ENCODE measurements around the gene MUC20. TPM values are rescaled to one million over a fixed set of nuclear protein-coding genes. Genes with fewer than 3 reads are reported as not detected.

MUC20 gene
- total and polyA plus RNA-seq, 4 donors, result 1.1 to 9.7 (median 7.7) TPM

DNA sequence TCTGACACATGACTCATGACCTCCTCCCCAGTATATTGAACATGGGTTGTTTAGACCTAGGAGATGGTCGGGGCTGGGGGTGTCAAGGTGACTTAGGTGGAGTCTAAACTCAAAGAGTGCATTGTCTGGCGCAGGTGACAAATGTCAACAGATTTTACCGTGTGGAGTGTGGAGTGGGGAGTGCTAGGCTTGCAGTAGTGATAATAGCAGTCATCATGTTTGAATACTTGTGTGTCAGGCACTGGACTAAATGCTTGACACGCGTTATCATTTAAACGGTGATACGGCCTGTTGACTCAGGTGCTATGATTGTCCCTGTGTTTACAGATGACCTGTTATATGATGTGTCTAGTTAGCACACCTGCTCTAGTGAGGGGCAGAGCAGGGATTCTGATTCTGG, 30.8 kb downstream of the MUC20 start (continued):
- TF ChIP-seq CTCF (IDR thresholded peaks at IDR 0.05; ENCODE audit: low read depth, low read length, missing input control) (no peak), JUND (IDR thresholded peaks at IDR 0.05) (no peak), GABPA (IDR thresholded peaks at IDR 0.05 in 1 of 2, conservative IDR thresholded peaks at IDR 0.05 in 1 of 2) (no peak)

GRCh38 chr3:195752066-195752465, 31.3 kb downstream of the MUC20 start:
- 88% methylated on average over 13 of the region's 13 CpGs for WGBS
- Histone ChIP-seq H3K9me3 (ENCODE audit: control insufficient read depth in 4 of 4, low read length in 3 of 4) (no peaks in the 10 kb centered on the region), H3K9ac (ENCODE audit: low read depth in 1 of 2, low read length in 2 of 2) (no peak overlapping the region), H3K27ac (ENCODE audit: low read depth in 1 of 2, low read length in 2 of 2) (no peak overlapping the region), H3K36me3 (ENCODE audit: control insufficient read depth in 4 of 4, insufficient read depth in 3 of 4, low read depth in 1 of 4, low read length in 3 of 4) (no peaks in the 10 kb centered on the region), H3K4me3 (ENCODE audit: low read depth in 1 of 3, low read length in 3 of 3) (no peak overlapping the region), H3K27me3 (ENCODE audit: control insufficient read depth in 4 of 4, insufficient read depth in 4 of 4, low read length in 3 of 4) (no peaks in the 10 kb centered on the region), H3K4me1 (ENCODE audit: control insufficient read depth in 4 of 4, insufficient read depth in 4 of 4, low read length in 3 of 4) (peaks cover 0 to 3% (median under 1%) of the 10 kb centered on the region in 4 donors)
- TF ChIP-seq GABPA (IDR thresholded peaks at IDR 0.05 in 1 of 2, conservative IDR thresholded peaks at IDR 0.05 in 1 of 2), result no peak
- TF ChIP-seq FOXA2 (IDR thresholded peaks at IDR 0.05), result no peak
- TF ChIP-seq FOXA1 (IDR thresholded peaks at IDR 0.05), result no peak
- TF ChIP-seq YY1 (IDR thresholded peaks at IDR 0.05), result no peak
- TF ChIP-seq RXRA (IDR thresholded peaks at IDR 0.05), result no peak
- no peak for DNase-seq (ENCODE audit: low spot score)

GRCh38 chr3:195752546-195753331, 32.0 kb downstream of the MUC20 start:
- Histone ChIP-seq H3K27me3 (ENCODE audit: control insufficient read depth in 4 of 4, insufficient read depth in 4 of 4, low read length in 3 of 4) (no peaks in the 10 kb centered on the region), H3K27ac (ENCODE audit: low read depth in 1 of 2, low read length in 2 of 2) (no peak overlapping the region), H3K9me3 (ENCODE audit: control insufficient read depth in 4 of 4, low read length in 3 of 4) (no peaks in the 10 kb centered on the region), H3K9ac (ENCODE audit: low read depth in 1 of 2, low read length in 2 of 2) (no peak overlapping the region), H3K4me3 (ENCODE audit: low read depth in 1 of 3, low read length in 3 of 3) (no peak overlapping the region), H3K4me1 (ENCODE audit: control insufficient read depth in 4 of 4, insufficient read depth in 4 of 4, low read length in 3 of 4) (peaks cover 0 to 6% (median under 1%) of the 10 kb centered on the region in 4 donors), H3K36me3 (ENCODE audit: control insufficient read depth in 4 of 4, insufficient read depth in 3 of 4, low read depth in 1 of 4, low read length in 3 of 4) (no peaks in the 10 kb centered on the region)
- WGBS, result 85% methylated on average over 26 of the region's 26 CpGs
- TF ChIP-seq FOXA2 (IDR thresholded peaks at IDR 0.05) (no peak), RXRA (IDR thresholded peaks at IDR 0.05) (no peak), ATF3 (IDR thresholded peaks at IDR 0.05) (no peak), MAX (IDR thresholded peaks at IDR 0.05) (no peak), TAF1 (conservative IDR thresholded peaks at IDR 0.05) (no peak), NR2F2 (IDR thresholded peaks at IDR 0.05) (no peak)
- DNase-seq (ENCODE audit: low spot score), result no peak

- 90% methylated on average over 14 of the region's 14 CpGs for WGBS
- Histone ChIP-seq H3K36me3 (ENCODE audit: control insufficient read depth in 4 of 4, insufficient read depth in 3 of 4, low read depth in 1 of 4, low read length in 3 of 4) (no peaks in the 10 kb centered on the region), H3K27me3 (ENCODE audit: control insufficient read depth in 4 of 4, insufficient read depth in 4 of 4, low read length in 3 of 4) (no peaks in the 10 kb centered on the region), H3K4me1 (ENCODE audit: control insufficient read depth in 4 of 4, insufficient read depth in 4 of 4, low read length in 3 of 4) (peaks cover 0 to 6% (median 0%) of the 10 kb centered on the region in 4 donors), H3K9ac (ENCODE audit: low read depth in 1 of 2, low read length in 2 of 2) (no peak overlapping the region), H3K27ac (ENCODE audit: low read depth in 1 of 2, low read length in 2 of 2) (no peak overlapping the region), H3K4me3 (ENCODE audit: low read depth in 1 of 3, low read length in 3 of 3) (no peak overlapping the region), H3K9me3 (ENCODE audit: control insufficient read depth in 4 of 4, low read length in 3 of 4) (no peaks in the 10 kb centered on the region)
- DNase-seq (ENCODE audit: low spot score), result no peak
- TF ChIP-seq HNF4G (IDR thresholded peaks at IDR 0.05), result no peak
- no peak for TF ChIP-seq ATF3 (IDR thresholded peaks at IDR 0.05)
- no peak for TF ChIP-seq GABPA (IDR thresholded peaks at IDR 0.05 in 1 of 2, conservative IDR thresholded peaks at IDR 0.05 in 1 of 2)
- no peak for TF ChIP-seq MAX (IDR thresholded peaks at IDR 0.05)
- TF ChIP-seq FOXA2 (IDR thresholded peaks at IDR 0.05), result no peak
- no peak for TF ChIP-seq TAF1 (conservative IDR thresholded peaks at IDR 0.05)
- TF ChIP-seq FOXA1 (IDR thresholded peaks at IDR 0.05), result no peak
Observed at GRCh38 chr3:195753581-195753980, 32.8 kb downstream of the MUC20 start.
